ENCODE data around the gene SYK. TPM values are rescaled to one million over a fixed set of nuclear protein-coding genes. Genes with fewer than 3 reads are reported as not detected.
A peak's percentile ranks its signal among the peaks of the same experiment; 100 is the strongest.

The SYK gene
- total RNA-seq, 3 donors from 2014 or later (not counting 1 experiment from before 2014, with no cell fraction given): 75.5 to 104 (median 78.0) TPM

DNA sequence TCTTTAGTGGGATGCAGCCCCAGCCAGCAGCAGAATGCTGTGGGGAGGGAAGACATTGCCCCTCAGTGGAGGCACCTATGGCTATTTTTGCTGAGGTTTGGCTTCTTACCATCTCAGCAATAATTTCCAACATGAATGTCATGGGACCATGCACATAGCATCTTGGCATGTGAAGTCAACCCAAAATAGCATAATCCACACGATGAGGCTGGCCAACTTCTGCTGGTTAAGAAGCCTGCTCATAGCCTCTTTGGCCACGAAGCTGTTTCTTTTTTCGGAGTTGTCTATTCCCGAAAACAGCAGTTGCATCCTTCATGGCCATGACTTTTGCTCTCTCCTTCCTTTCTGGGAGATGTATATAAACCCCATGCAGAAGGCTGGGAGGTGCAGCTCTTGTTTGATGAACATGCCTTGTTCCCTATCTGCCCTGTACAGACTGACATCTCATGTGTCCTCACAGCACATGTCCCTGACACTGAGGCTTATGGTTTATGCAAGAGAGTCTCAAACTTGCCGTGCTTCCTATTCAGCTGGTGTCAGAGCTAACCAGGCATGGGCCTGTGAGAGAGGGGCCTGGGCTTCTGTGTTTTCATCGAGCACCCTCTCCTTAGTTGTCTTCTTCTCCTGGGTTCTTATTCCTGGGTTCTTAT, 45.3 kb downstream of the SYK start:
- 90% methylated on average over 6 of the region's 6 CpGs for WGBS (ENCODE audit: insufficient coverage)
- Histone ChIP-seq H3K4me3 (ENCODE audit: low read length) (no peak overlapping the region), H3K4me1 (ENCODE audit: control insufficient read depth, insufficient read depth, low read length) (peaks cover 21% of the 10 kb centered on the region), H3K27ac (ENCODE audit: low read length) (no peak overlapping the region), H3K27me3 (ENCODE audit: control insufficient read depth, insufficient read depth, low read length) (no peaks in the 10 kb centered on the region), H3K9me3 (ENCODE audit: control insufficient read depth, insufficient read depth, low read length) (no peaks in the 10 kb centered on the region), H3K36me3 (ENCODE audit: control insufficient read depth, insufficient read depth, low read length) (peaks cover 61% of the 10 kb centered on the region)
- H3K9me3 Mint-ChIP-seq: no peaks in the 10 kb centered on the region
- intact Hi-C loops (cut with micrococcal nuclease): no loop called here
- no peak overlapping the region for H3K4me3 Mint-ChIP-seq
- ATAC-seq (no peak), DNase-seq (no peak)
- H3K36me3 Mint-ChIP-seq: peaks cover 13% of the 10 kb centered on the region
- no peak for TF ChIP-seq CTCF (IDR thresholded peaks at IDR 0.05)
- no peaks in the 10 kb centered on the region for H3K27me3 Mint-ChIP-seq (ENCODE audit: low read depth in 2 of 2)
- peaks cover 0 to 5% of the 10 kb centered on the region in 2 donors for H3K4me1 Mint-ChIP-seq
- peak overlapping the region in 1 of 2 donors; percentile 19 for H3K27ac Mint-ChIP-seq

GRCh38 chr9:90847971-90848370, 46.4 kb downstream of the SYK start:
- Mint-ChIP-seq H3K27me3 (ENCODE audit: low read depth in 2 of 2) (no peaks in the 10 kb centered on the region), H3K4me1 (peaks cover 0 to 5% of the 10 kb centered on the region in 2 donors), H3K4me3 (no peak overlapping the region), H3K36me3 (peaks cover 23% of the 10 kb centered on the region), H3K9me3 (no peaks in the 10 kb centered on the region), H3K27ac (no peak overlapping the region)
- peaks cover 63% of the 10 kb centered on the region for H3K36me3 ChIP-seq (ENCODE audit: control insufficient read depth, insufficient read depth, low read length)
- H3K4me3 ChIP-seq (ENCODE audit: low read length): no peak overlapping the region
- H3K27me3 ChIP-seq (ENCODE audit: control insufficient read depth, insufficient read depth, low read length): no peaks in the 10 kb centered on the region
- H3K9me3 ChIP-seq (ENCODE audit: control insufficient read depth, insufficient read depth, low read length): no peaks in the 10 kb centered on the region
- peaks cover 11% of the 10 kb centered on the region for H3K4me1 ChIP-seq (ENCODE audit: control insufficient read depth, insufficient read depth, low read length)
- DNase-seq: no peak
- WGBS (ENCODE audit: insufficient coverage): 92% methylated on average over 5 of the region's 5 CpGs
- H3K27ac ChIP-seq (ENCODE audit: low read length): no peak overlapping the region
- no peak for TF ChIP-seq CTCF (IDR thresholded peaks at IDR 0.05)
- intact Hi-C loops (cut with micrococcal nuclease): no loop called here
- no peak for ATAC-seq

- no peak overlapping the region for H3K4me3 ChIP-seq (ENCODE audit: low read length)
- intact Hi-C loops (cut with micrococcal nuclease): no loop called here
- no peak overlapping the region for H3K4me3 Mint-ChIP-seq
- 94% methylated on average over 8 of the region's 8 CpGs for WGBS (ENCODE audit: insufficient coverage)
- H3K36me3 ChIP-seq (ENCODE audit: control insufficient read depth, insufficient read depth, low read length): peaks cover 62% of the 10 kb centered on the region
- H3K27me3 ChIP-seq (ENCODE audit: control insufficient read depth, insufficient read depth, low read length): no peaks in the 10 kb centered on the region
- H3K9me3 ChIP-seq (ENCODE audit: control insufficient read depth, insufficient read depth, low read length): no peaks in the 10 kb centered on the region
- no peak overlapping the region for H3K27ac Mint-ChIP-seq
- ATAC-seq (no peak), DNase-seq (no peak)
- H3K27me3 Mint-ChIP-seq (ENCODE audit: low read depth in 2 of 2): no peaks in the 10 kb centered on the region
- H3K9me3 Mint-ChIP-seq: no peaks in the 10 kb centered on the region
- no peak overlapping the region for H3K27ac ChIP-seq (ENCODE audit: low read length)
- H3K4me1 ChIP-seq (ENCODE audit: control insufficient read depth, insufficient read depth, low read length): peaks cover 2% of the 10 kb centered on the region
- TF ChIP-seq CTCF (IDR thresholded peaks at IDR 0.05): no peak
- peaks cover 0 to 5% of the 10 kb centered on the region in 2 donors for H3K4me1 Mint-ChIP-seq
- peaks cover 27% of the 10 kb centered on the region for H3K36me3 Mint-ChIP-seq
These were observed 47.2 kb downstream of the SYK start for GRCh38 chr9:90848866-90849265.

- no peak overlapping the region for H3K27ac ChIP-seq (ENCODE audit: low read length)
- no peak overlapping the region for H3K4me3 ChIP-seq (ENCODE audit: low read length)
These were observed 49.8 kb downstream of the SYK start for GRCh38 chr9:90851444-90851843.

More at GRCh38 chr9:90851444-90851843, 49.8 kb downstream of the SYK start:
- peaks cover 43% of the 10 kb centered on the region for H3K36me3 ChIP-seq (ENCODE audit: control insufficient read depth, insufficient read depth, low read length)
- no peak overlapping the region for H3K27ac Mint-ChIP-seq
- no peak for TF ChIP-seq CTCF (IDR thresholded peaks at IDR 0.05)
- H3K9me3 Mint-ChIP-seq: no peaks in the 10 kb centered on the region
- no peak overlapping the region for H3K4me3 Mint-ChIP-seq
- intact Hi-C loops (cut with micrococcal nuclease): no loop called here
- no peak for ATAC-seq
- H3K4me1 Mint-ChIP-seq: peaks cover 6 to 18% of the 10 kb centered on the region in 2 donors
- H3K9me3 ChIP-seq (ENCODE audit: control insufficient read depth, insufficient read depth, low read length): no peaks in the 10 kb centered on the region
- H3K36me3 Mint-ChIP-seq: peaks cover 27% of the 10 kb centered on the region
- WGBS (ENCODE audit: insufficient coverage): 81% methylated on average over 4 of the region's 5 CpGs
- no peaks in the 10 kb centered on the region for H3K27me3 ChIP-seq (ENCODE audit: control insufficient read depth, insufficient read depth, low read length)
- no peak for DNase-seq
- no peaks in the 10 kb centered on the region for H3K27me3 Mint-ChIP-seq (ENCODE audit: low read depth in 2 of 2)
- no peaks in the 10 kb centered on the region for H3K4me1 ChIP-seq (ENCODE audit: control insufficient read depth, insufficient read depth, low read length)

All from natural killer cell (primary cell).